Naive thymus-derived CD8-positive, alpha-beta T cell (primary cell): ENCODE data around the gene SLC17A7. TPM values are rescaled to one million over a fixed set of nuclear protein-coding genes. Genes with fewer than 3 reads are reported as not detected.
A peak's percentile ranks its signal among the peaks of the same experiment; 100 is the strongest.

Experiments
- ATAC-seq, 2 donors: fragments of 150-1000 bp; cut with Tn5 transposase in 1 of 2; sonication (Bioruptor Pico), chemical (Tn5 transposase) in 1 of 2; 1 replicate in 1 of 2; 2 replicates in 1 of 2; pipeline ENCODE4 v1.10.0; 2021; ENCODE audit warnings: mild to moderate bottlenecking in 2 of 2, moderate library complexity in 2 of 2
- POLR2A ChIA-PET: fragments of 350-600 bp; sonication (Branson Sonifier 250); formaldehyde crosslinking; loops from one replicate; lab custom pipeline; 2021; ENCODE audit warnings: antibody characterized with exemption; lab: Charles Lee
- DNase-seq, 10 donors: peaks; one replicate each; pipeline versions ENCODE4 v3.0.0 to v3.0.0-alpha.2; 2020 to 2022
- H3K27ac Mint-ChIP-seq, 10 donors: one replicate each; pipeline ENCODE4 v1.8.0; 2020 to 2022; ENCODE audit warnings: mild to moderate bottlenecking in 10 of 10, mixed read lengths in 10 of 10, moderate library complexity in 4 of 10, inconsistent platforms in 1 of 10
- H3K27me3 Mint-ChIP-seq, 5 donors: one replicate each; pipeline ENCODE4 v1.8.0; 2021 to 2022; ENCODE audit warnings: mixed read lengths in 5 of 5
- H3K36me3 Mint-ChIP-seq, 3 donors: one replicate each; pipeline ENCODE4 v1.8.0; 2020 to 2022; ENCODE audit warnings: mixed read lengths in 3 of 3, mild to moderate bottlenecking in 2 of 3, inconsistent platforms in 1 of 3
- H3K4me1 Mint-ChIP-seq, 4 donors: one replicate each; pipeline ENCODE4 v1.8.0; 2021 to 2022; ENCODE audit warnings: mixed read lengths in 4 of 4
- H3K4me3 Mint-ChIP-seq, 10 donors: one replicate each; pipeline ENCODE4 v1.8.0; 2020 to 2022; ENCODE audit warnings: mild to moderate bottlenecking in 10 of 10, mixed read lengths in 10 of 10, moderate library complexity in 6 of 10, inconsistent platforms in 1 of 10
- H3K9me3 Mint-ChIP-seq, 9 donors: one replicate each; pipeline ENCODE4 v1.8.0; 2020 to 2022; ENCODE audit warnings: mixed read lengths in 9 of 9, mild to moderate bottlenecking in 3 of 9, inconsistent platforms in 1 of 9, moderate library complexity in 1 of 9
- polyA plus RNA-seq, 3 donors: library from polyadenylated mRNA; unstranded; fragments of 300-500 nt; fragmentation: Illumina TruSeq; gene quantifications; one replicate each; pipeline ENCODE4 v1.2.3, GENCODE V29; 2021
- total RNA-seq, 8 experiments: library from RNA in 2 of 8; stranded (reverse) in 2 of 8; gene quantifications; one replicate each; pipeline ENCODE4 v1.2.3 and lab custom pipeline; 2021 to 2026

The SLC17A7 gene
- total and polyA plus RNA-seq, 5 experiments from 2014 or later = 0.27 to 0.73 TPM; not detected in 3

DNA sequence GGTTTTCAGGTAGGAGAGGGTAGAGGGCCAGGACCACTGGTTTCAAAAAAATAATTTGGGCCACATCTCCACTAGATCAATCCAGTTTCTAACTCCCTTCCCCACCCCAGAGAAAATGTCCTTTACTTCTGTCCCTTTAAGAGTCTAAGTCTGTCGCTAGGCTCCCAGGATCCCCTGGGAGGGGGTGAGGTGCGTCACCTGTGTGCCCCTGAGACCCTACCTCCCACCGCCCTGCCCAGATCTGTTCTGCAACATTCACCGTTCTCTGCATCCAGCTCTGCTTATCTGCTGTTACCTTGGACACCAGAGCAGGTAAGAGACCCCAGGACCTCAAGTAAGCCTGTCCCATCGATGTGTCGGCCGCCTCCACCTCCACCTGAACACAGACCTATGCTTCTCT lies 16.1 kb downstream of the SLC17A7 start, which contains the start of gene GFY:
Gene GFY, plus strand, starts transcription at position 211 of the 400 bp plus-strand sequence. CDS start 1,043 bp downstream, outside the sequence.
- Mint-ChIP-seq H3K36me3 (peaks cover 0 to 10% (median 4%) of the 10 kb centered on the region in 3 donors), H3K4me3 (peak within 1 kb of the TSS in 8 of 10 donors; percentile 43 to 81 (median 72)), H3K27me3 (peaks cover 55 to 100% (median 79%) of the 10 kb centered on the region in 5 donors), H3K27ac (peak within 1 kb of the TSS in 3 of 10 donors; percentile 2 to 67 (median 41)), H3K9me3 (peaks cover 0 to 2% (median 0%) of the 10 kb centered on the region in 9 donors), H3K4me1 (peaks cover 52 to 72% (median 66%) of the 10 kb centered on the region in 4 donors)
- no peak for ATAC-seq
- no peak for DNase-seq
- POLR2A ChIA-PET = interaction anchor here (0.6 to 3.1 kb wide), 3 partner anchors 14 to 130 kb away, joined by 3 to 11 read pairs (median 4); no protein-coding TSS in a partner anchor

DNA sequence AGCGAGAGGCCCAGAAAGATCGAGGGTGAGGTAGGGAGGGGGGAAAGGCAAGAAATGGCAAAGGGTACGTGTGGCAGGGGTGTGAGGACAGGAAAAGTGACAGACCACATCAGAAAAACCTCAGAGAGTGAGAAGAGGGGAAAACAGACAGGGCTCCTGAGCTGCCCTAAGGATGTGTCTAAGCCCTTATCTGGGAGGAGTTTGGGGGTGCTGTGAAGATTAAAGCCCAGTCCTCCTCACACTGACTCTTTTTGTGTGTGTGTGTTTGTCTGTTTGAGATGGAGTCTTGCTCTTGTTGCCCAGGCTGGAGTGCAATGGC lies 17.4 kb downstream of the SLC17A7 start:
- peak in 3 of 10 donors; percentile 43 to 55 (median 44) for DNase-seq
- Mint-ChIP-seq H3K27ac (peak overlapping the region in 4 of 10 donors; percentile 7 to 72 (median 49)), H3K4me1 (peaks cover 50 to 71% (median 66%) of the 10 kb centered on the region in 4 donors), H3K4me3 (peak overlapping the region; percentile 48 to 81 (median 74)), H3K36me3 (peaks cover 0 to 10% (median 0%) of the 10 kb centered on the region in 3 donors), H3K9me3 (peaks cover 0 to 2% (median 0%) of the 10 kb centered on the region in 9 donors), H3K27me3 (peaks cover 56 to 100% (median 83%) of the 10 kb centered on the region in 5 donors)
- peak; percentile 53 to 61 for ATAC-seq
- POLR2A ChIA-PET = interaction anchor here (0.7 to 3.1 kb wide), 3 partner anchors 12 to 16 kb away, joined by 3 to 11 read pairs (median 3); no protein-coding TSS in a partner anchor

DNA sequence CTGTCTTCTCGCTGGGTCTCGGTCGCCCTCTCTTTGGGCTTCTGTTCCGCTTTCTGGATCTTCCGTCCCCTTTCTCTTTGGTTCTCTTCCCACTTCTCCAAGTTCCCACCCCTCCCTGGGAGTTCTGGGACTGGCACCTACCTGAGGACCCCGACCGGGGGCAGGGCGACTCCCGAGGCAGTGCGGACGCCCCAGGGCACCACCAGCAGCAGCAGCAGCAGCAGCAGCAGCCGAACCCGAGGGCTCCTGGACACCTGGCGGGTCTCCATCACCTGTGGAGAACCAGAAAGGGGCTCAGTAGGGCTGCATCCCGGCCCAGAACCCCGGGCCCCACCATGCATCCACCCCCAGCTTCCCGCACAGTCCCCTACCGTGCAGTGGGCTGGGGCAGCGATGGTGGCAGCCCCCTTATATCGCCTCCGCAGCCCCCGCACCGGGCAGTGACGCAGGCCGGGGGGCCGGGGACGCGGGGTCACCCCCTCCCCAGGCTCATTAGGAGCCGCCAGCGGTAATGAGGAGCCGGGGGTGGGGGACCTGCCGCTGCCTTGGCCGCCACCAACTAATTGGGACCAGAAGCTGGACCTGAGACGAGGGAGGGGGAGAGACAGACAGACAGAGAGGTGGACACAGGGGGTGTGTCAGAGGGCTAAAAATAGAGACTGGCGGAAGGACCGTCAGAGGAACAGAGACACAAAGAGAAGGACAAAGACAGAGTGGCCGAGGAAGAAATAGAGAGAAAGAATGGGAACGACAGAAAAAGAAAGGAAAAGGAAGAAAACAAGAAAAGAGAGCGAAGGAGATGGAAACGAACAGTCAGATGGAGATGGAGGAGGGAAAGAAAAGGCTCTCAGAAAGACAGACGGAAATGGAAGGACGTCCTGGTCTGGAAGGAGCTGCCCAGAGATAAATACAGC lies 18.0 kb downstream of the SLC17A7 start, which contains the start of gene PTH2:
Gene PTH2, minus strand, starts transcription at position 371 of the 914 bp plus-strand sequence. Its CDS starts 102 bp downstream, at position 269.
- Mint-ChIP-seq H3K4me1 (peaks cover 48 to 66% (median 61%) of the 10 kb centered on the region in 4 donors), H3K27ac (peak within 1 kb of the TSS in 5 of 10 donors; percentile 7 to 86 (median 72)), H3K4me3 (peak within 1 kb of the TSS; percentile 69 to 91 (median 79)), H3K36me3 (peaks cover 0 to 10% (median 0%) of the 10 kb centered on the region in 3 donors), H3K27me3 (peaks cover 57 to 100% (median 83%) of the 10 kb centered on the region in 5 donors), H3K9me3 (peaks cover 0 to 2% (median 0%) of the 10 kb centered on the region in 9 donors)
- POLR2A ChIA-PET = interaction anchor here (1.0 to 3.1 kb wide), 3 partner anchors 10 to 16 kb away, joined by 3 to 11 read pairs (median 4); no protein-coding TSS in a partner anchor
- peak in 1 of 10 donors; percentile 60 for DNase-seq
- ATAC-seq = peak in 1 of 2 donors; percentile 13

DNA sequence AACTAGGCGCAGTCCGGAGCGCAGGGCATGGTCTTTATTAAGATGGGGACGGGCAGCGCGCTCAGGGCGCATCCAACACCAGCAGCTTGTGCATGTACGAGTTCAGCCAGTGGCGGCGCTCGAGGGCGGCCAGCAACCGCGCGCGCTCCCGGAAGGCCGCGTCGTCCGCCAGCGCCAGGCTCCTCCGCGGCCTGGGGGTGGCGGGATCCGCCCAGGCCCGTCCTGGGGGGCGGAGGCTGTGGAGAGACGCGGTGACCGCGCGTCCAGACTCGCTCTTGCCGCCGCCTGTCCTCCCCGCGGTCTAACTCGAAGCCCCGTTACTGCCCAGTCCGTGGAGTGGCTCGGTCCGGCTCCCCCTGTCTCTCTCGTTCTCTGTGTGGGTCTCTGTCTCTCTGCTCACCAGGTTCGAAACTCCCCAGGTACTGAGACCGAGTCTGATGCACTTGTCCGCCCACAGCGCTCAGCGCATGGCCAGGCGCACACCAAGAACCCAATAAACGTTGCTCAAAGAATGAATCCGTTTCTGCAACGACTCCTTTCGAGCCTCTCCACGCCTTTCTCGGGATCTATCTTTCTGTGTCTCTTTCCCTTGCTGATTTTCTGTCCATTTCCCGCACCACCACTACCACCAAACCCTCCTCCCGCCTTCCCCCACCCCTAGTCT lies 18.8 kb downstream of the SLC17A7 start:
- peak in 4 of 10 donors; percentile 21 to 51 (median 46) for DNase-seq
- Mint-ChIP-seq H3K4me3 (peak overlapping the region; percentile 69 to 91 (median 78)), H3K4me1 (peaks cover 45 to 62% (median 53%) of the 10 kb centered on the region in 4 donors), H3K27me3 (peaks cover 55 to 100% (median 82%) of the 10 kb centered on the region in 5 donors), H3K9me3 (peaks cover 0 to 2% (median 0%) of the 10 kb centered on the region in 9 donors), H3K27ac (peak overlapping the region in 3 of 10 donors; percentile 7 to 86 (median 74)), H3K36me3 (peaks cover 0 to 10% (median 0%) of the 10 kb centered on the region in 3 donors)
- ATAC-seq = peak; percentile 40 to 45
- POLR2A ChIA-PET = interaction anchor here (1.5 kb wide), 1 partner anchor 11 kb away, joined by 4 read pairs; no protein-coding TSS in a partner anchor

DNA sequence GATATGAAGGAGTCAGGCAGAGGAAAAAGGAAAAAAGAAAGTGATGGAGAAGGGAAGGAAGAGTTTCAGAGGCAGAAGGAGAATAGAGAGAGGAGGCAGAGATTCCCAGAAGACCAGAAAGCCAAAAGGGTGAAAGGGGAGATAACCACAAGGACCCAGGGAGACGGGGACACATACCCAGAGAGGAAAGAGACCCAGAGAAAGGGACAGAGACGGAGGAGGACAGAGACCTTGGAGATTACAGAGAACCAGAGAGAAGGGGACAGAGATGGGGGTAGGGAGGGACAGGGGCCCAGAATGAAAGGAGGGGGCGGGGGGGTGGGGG lies 19.5 kb downstream of the SLC17A7 start:
- peak overlapping the region in 3 of 10 donors; percentile 58 to 88 (median 85) for H3K27ac Mint-ChIP-seq
- H3K36me3 Mint-ChIP-seq = peaks cover 0 to 9% (median 0%) of the 10 kb centered on the region in 3 donors
- POLR2A ChIA-PET = interaction anchor here (1.5 kb wide), 1 partner anchor 12 kb away, joined by 4 read pairs; no protein-coding TSS in a partner anchor
- peaks cover 40 to 56% (median 48%) of the 10 kb centered on the region in 4 donors for H3K4me1 Mint-ChIP-seq
- H3K27me3 Mint-ChIP-seq = peaks cover 50 to 95% (median 79%) of the 10 kb centered on the region in 5 donors
- DNase-seq (no peak), ATAC-seq (no peak)
- H3K9me3 Mint-ChIP-seq = peaks cover 0 to 2% (median 0%) of the 10 kb centered on the region in 9 donors
- peak overlapping the region in 9 of 10 donors; percentile 43 to 89 (median 72) for H3K4me3 Mint-ChIP-seq

DNA sequence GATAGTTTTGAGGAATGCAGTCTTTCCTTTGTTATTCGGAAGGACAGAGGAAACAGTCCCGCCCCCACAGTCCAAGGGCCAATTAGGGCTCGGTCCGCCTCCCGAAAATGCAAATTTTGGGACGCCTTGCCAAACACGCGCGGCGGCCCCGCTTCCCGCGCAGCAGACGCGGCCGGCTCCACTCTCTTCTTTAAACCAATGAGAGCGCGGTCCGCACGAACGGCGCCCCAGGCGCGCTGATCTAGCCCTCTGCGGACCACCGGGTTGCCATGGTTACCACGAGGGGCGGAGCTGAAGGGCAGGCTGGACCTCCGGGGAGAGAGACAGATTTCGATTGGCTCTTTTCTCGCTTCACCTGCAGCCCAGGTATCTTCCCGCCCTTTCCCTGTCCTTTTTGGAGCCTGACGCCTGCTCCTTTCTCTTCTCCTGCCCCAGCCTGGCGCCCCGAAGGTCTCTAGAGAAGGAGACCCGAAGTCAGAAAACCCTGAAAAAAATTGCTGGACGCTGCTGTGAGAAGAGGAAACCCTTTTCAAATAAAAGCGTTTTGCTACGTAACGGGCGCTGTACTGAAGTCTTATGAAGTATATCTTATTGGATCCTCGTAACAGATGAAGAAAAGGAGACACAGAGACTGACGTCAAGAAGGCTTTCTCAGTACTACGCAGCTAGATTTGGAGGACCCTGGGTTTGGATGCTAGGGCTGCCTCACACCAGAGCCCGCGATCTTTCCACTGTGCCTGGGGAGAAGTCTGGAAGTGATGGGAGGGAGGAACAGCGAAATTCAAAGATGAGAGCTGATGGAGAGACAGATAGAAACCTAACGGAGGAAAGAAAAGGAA lies 20.1 kb downstream of the SLC17A7 start:
- Mint-ChIP-seq H3K27me3 (peaks cover 44 to 90% (median 73%) of the 10 kb centered on the region in 5 donors), H3K9me3 (peaks cover 0 to 2% (median 0%) of the 10 kb centered on the region in 9 donors), H3K36me3 (peaks cover 0 to 3% (median 0%) of the 10 kb centered on the region in 3 donors), H3K27ac (peak overlapping the region in 4 of 10 donors; percentile 53 to 88 (median 72)), H3K4me3 (peak overlapping the region; percentile 7 to 89 (median 72)), H3K4me1 (peaks cover 34 to 52% (median 42%) of the 10 kb centered on the region in 4 donors)
- POLR2A ChIA-PET = interaction anchor here (1.3 to 1.7 kb wide), 2 partner anchors 13 to 18 kb away, joined by 3 to 4 read pairs; no protein-coding TSS in a partner anchor
- ATAC-seq (peak; percentile 21 to 72), DNase-seq (peak in 1 of 10 donors; percentile 25)

DNA sequence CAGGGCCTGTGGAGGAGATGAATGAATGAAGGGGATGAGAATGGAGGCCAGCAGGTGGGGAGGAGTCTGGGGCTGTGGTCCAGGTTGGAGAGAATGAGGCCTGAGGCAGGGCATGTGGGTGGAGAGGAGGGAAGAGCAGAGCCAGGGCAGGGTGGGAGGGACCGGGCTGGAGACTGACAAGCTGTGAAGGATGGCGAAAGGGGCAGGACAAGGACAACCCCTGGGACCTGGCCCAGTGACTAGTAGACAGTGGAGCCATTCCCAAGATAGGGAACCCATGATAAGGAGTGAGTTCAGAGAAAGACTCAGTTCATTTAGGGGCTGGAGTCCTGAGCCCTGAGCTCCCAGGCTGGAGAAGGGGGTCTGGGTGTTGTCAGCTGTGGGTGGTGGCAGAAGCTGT lies 21.1 kb downstream of the SLC17A7 start:
- ATAC-seq (no peak), DNase-seq (no peak)
- peak overlapping the region in 2 of 10 donors; percentile 42 to 73 for H3K4me3 Mint-ChIP-seq
- H3K27ac Mint-ChIP-seq = peak overlapping the region in 3 of 10 donors; percentile 31 to 39 (median 33)
- H3K36me3 Mint-ChIP-seq = peaks cover 0 to 3% (median 0%) of the 10 kb centered on the region in 3 donors
- peaks cover 36 to 79% (median 63%) of the 10 kb centered on the region in 5 donors for H3K27me3 Mint-ChIP-seq
- H3K9me3 Mint-ChIP-seq = peaks cover 0 to 2% (median 0%) of the 10 kb centered on the region in 9 donors
- POLR2A ChIA-PET = interaction anchor here (1.2 to 1.7 kb wide), 4 partner anchors 11 to 23 kb away, joined by 3 to 5 read pairs (median 4); no protein-coding TSS in a partner anchor
- H3K4me1 Mint-ChIP-seq = peaks cover 32 to 42% (median 34%) of the 10 kb centered on the region in 4 donors

DNA sequence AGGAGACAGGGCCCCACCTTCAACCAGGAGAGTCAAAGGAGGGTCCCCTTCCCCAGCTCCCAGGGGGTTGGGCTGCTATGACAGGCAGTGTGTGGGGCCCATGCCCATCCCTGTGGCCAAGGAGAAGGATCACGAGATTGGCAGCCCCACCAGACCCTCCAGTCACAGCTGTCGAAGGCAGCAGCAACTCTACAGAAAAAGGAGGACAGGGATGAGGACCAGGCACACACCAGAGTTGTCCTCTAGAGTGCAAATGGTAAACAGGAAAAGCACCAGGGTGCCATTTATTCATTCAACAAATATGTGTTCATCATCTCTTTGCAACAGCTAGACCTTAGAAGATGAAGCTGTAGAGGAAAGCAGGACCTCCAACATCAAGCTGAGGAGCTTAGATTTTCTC lies 22.2 kb downstream of the SLC17A7 start:
- Mint-ChIP-seq H3K4me3 (no peak overlapping the region), H3K9me3 (peaks cover 0 to 2% (median 0%) of the 10 kb centered on the region in 9 donors), H3K27me3 (peaks cover 31 to 69% (median 53%) of the 10 kb centered on the region in 5 donors), H3K4me1 (peaks cover 28 to 34% (median 31%) of the 10 kb centered on the region in 4 donors), H3K27ac (no peak overlapping the region), H3K36me3 (peaks cover 0 to 3% (median 0%) of the 10 kb centered on the region in 3 donors)
- DNase-seq (no peak), ATAC-seq (no peak)
- POLR2A ChIA-PET = interaction anchor here (1.1 to 1.7 kb wide), 3 partner anchors 15 to 76 kb away, joined by 3 to 4 read pairs (median 4); no protein-coding TSS in a partner anchor

DNA sequence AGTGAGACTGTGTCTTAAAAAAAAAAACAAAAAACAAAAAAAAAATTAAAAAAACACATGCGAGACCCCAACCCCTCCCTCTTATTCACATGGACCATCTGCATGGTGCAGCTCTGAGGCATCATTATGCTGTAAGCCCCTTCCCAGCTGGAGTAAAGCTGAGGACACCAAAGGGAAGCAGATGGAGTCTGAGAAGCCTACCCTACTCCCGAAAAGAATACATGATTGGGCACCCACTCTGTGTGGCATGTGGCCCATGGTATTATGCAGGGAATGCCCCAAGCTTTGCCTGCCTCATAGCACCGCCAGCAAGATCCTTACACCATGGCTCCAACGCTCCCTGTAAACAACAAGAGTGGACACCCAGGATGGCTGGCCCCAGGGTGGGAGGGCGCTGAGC lies 22.8 kb downstream of the SLC17A7 start:
- Mint-ChIP-seq H3K27me3 (peaks cover 27 to 62% (median 47%) of the 10 kb centered on the region in 5 donors), H3K36me3 (peaks cover 0 to 3% (median 0%) of the 10 kb centered on the region in 3 donors), H3K27ac (no peak overlapping the region), H3K9me3 (peaks cover 0 to 2% (median 0%) of the 10 kb centered on the region in 9 donors), H3K4me1 (peaks cover 22 to 27% (median 24%) of the 10 kb centered on the region in 4 donors), H3K4me3 (no peak overlapping the region)
- DNase-seq (no peak), ATAC-seq (no peak)
- POLR2A ChIA-PET = interaction anchor here (0.5 to 1.5 kb wide), 2 partner anchors 9 to 31 kb away, joined by 4 read pairs; no protein-coding TSS in a partner anchor

DNA sequence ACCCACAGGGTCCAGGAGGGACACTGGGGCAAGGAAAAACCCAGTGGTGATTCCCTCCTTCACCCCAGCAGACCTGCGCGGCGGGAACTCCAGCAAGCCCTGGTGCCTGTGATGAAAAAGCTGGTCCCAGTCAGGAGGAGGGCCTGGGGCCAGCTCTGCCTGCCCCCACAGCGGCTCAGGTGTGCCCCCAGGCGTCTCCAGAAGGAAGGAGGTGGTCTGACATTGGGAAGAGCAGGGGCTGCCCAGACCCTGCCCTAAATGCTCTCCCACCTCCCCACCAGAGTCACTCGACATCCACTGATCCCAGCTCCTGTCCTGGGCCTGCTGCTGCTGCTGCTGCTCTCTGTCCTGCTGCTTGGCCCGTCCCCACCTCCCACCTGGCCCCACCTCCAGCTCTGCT lies 24.2 kb downstream of the SLC17A7 start:
- no peak overlapping the region for H3K4me3 Mint-ChIP-seq
- peaks cover 23 to 48% (median 40%) of the 10 kb centered on the region in 5 donors for H3K27me3 Mint-ChIP-seq
- H3K27ac Mint-ChIP-seq = no peak overlapping the region
- no peak for ATAC-seq
- H3K36me3 Mint-ChIP-seq = peaks cover 0 to 3% (median 0%) of the 10 kb centered on the region in 3 donors
- POLR2A ChIA-PET = interaction anchor here (0.6 to 1.5 kb wide), 3 partner anchors 11 to 218 kb away, joined by 3 to 4 read pairs (median 3); no protein-coding TSS in a partner anchor
- peaks cover 0 to 2% (median 0%) of the 10 kb centered on the region in 9 donors for H3K9me3 Mint-ChIP-seq
- peaks cover 17 to 24% (median 18%) of the 10 kb centered on the region in 4 donors for H3K4me1 Mint-ChIP-seq
- no peak for DNase-seq
